IMR-90 (cell line): ENCODE data around the gene TPSAB1. TPM values are rescaled to one million over a fixed set of nuclear protein-coding genes. Genes with fewer than 3 reads are reported as not detected.

Experiments
- ATAC-seq: fragments of 200-7000 bp; cut with Tn5 transposase; 2 replicates; pipeline ENCODE4 v1.9.1; 2020; ENCODE audit warnings: low read depth, mild to moderate bottlenecking, moderate library complexity
- BruUV-seq: library from RNA; stranded (reverse); fragments of 400-500 nt; replicated peaks from 2 replicates; lab custom pipeline; 2021; lab: Mats Ljungman, UMichigan
- CTCF ChIA-PET: fragments of 300-600 bp; formaldehyde crosslinking; extraction: SDS; loops from one replicate; lab custom pipeline; 2021; ENCODE audit warnings: antibody characterized with exemption; lab: Yijun Ruan, JAX
- POLR2A ChIA-PET: fragments of 300-600 bp; sonication (Branson Sonifier 250); formaldehyde crosslinking; loops from one replicate; lab custom pipeline; 2022; ENCODE audit warnings: antibody characterized with exemption; ENCODE audit not compliant: unreplicated experiment; lab: Charles Lee
- DNase-seq: peaks from one replicate; pipeline ENCODE4 v3.0.0; 2013
- H2AFZ ChIP-seq: replicated peaks from 2 replicates; pipeline ENCODE3; 2013; ENCODE audit warnings: low read length, mild to moderate bottlenecking; ENCODE audit not compliant: poor library complexity
- H2AK5ac ChIP-seq: 2 replicates; pipeline ENCODE4 v1.6.1; 2013; ENCODE audit warnings: low read depth, low read length, inconsistent platforms
- H2AK9ac ChIP-seq: replicated peaks from 2 replicates; pipeline ENCODE3; 2013; ENCODE audit warnings: mild to moderate bottlenecking, low read depth, low read length, moderate library complexity; ENCODE audit not compliant: poor library complexity
- H2BK120ac ChIP-seq: 2 replicates; pipeline ENCODE4 v1.6.1; 2013; ENCODE audit warnings: low read depth, low read length, inconsistent platforms
- H2BK15ac ChIP-seq: 3 replicates; pipeline ENCODE4 v1.6.1; 2013; ENCODE audit warnings: low read depth, low read length, inconsistent platforms
- H2BK20ac ChIP-seq: 2 replicates; pipeline ENCODE4 v1.6.1; 2013; ENCODE audit warnings: low read depth, mild to moderate bottlenecking, inconsistent platforms, low read length, moderate library complexity
- H2BK5ac ChIP-seq: 2 replicates; pipeline ENCODE4 v1.6.1; 2013; ENCODE audit warnings: mild to moderate bottlenecking, low read depth, low read length, inconsistent platforms; ENCODE audit not compliant: poor library complexity, severe bottlenecking
- H3K14ac ChIP-seq: replicated peaks from 2 replicates; pipeline ENCODE4 v1.6.1; 2013; ENCODE audit warnings: low read depth, low read length, inconsistent platforms
- H3K18ac ChIP-seq: 2 replicates; pipeline ENCODE4 v1.6.1; 2013; ENCODE audit warnings: low read depth, low read length, control low read depth
- H3K23ac ChIP-seq: 2 replicates; pipeline ENCODE4 v1.6.1; 2013; ENCODE audit warnings: low read depth, low read length, inconsistent platforms
- H3K27ac ChIP-seq: 2 replicates; pipeline ENCODE4 v1.5.1; 2013; ENCODE audit warnings: mild to moderate bottlenecking, control low read depth, low read length; ENCODE audit not compliant: insufficient read depth
- H3K27me3 ChIP-seq: 2 replicates; pipeline ENCODE4 v1.6.1; 2013; ENCODE audit warnings: low read length; ENCODE audit not compliant: control insufficient read depth, insufficient read depth
- H3K36me3 ChIP-seq: 2 replicates; pipeline ENCODE4 v1.6.1; 2013; ENCODE audit warnings: low read length, mixed read lengths; ENCODE audit not compliant: control insufficient read depth, insufficient read depth
- H3K4ac ChIP-seq: 2 replicates; pipeline ENCODE4 v1.6.1; 2013; ENCODE audit warnings: low read depth, low read length, inconsistent platforms
- H3K4me1 ChIP-seq: 2 replicates; pipeline ENCODE4 v1.6.1; 2013; ENCODE audit warnings: low read length, mixed read lengths; ENCODE audit not compliant: control insufficient read depth, insufficient read depth
- H3K4me2 ChIP-seq: 2 replicates; pipeline ENCODE4 v1.6.1; 2013; ENCODE audit warnings: low read depth, mild to moderate bottlenecking, control low read depth, low read length, moderate library complexity
- H3K4me3 ChIP-seq: 2 replicates; pipeline ENCODE4 v1.5.1; 2013; ENCODE audit warnings: low read depth, mild to moderate bottlenecking, control low read depth, low read length, moderate library complexity; ENCODE audit not compliant: insufficient read depth
- H3K56ac ChIP-seq: 2 replicates; pipeline ENCODE4 v1.6.1; 2013; ENCODE audit warnings: low read length, inconsistent platforms; ENCODE audit not compliant: insufficient read depth; ENCODE audit errors: extremely low read depth
- H3K79me1 ChIP-seq, 2 experiments: 2 replicates each; pipeline ENCODE4 v1.6.1; 2013; ENCODE audit warnings: low read length in 2 of 2, inconsistent platforms in 1 of 2, low read depth in 1 of 2
- H3K9ac ChIP-seq: 2 replicates; pipeline ENCODE4 v1.6.1; 2013; ENCODE audit warnings: low read depth, low read length, control low read depth
- H3K9me1 ChIP-seq: 2 replicates; pipeline ENCODE4 v1.6.1; 2013; ENCODE audit warnings: low read length, inconsistent platforms; ENCODE audit not compliant: insufficient read depth
- H3K9me3 ChIP-seq: 2 replicates; pipeline ENCODE4 v1.6.1; 2013; ENCODE audit warnings: low read length; ENCODE audit not compliant: control insufficient read depth, insufficient read depth
- H4K20me1 ChIP-seq: 2 replicates; pipeline ENCODE4 v1.6.1; 2013; ENCODE audit warnings: low read length, inconsistent platforms; ENCODE audit not compliant: insufficient read depth
- H4K5ac ChIP-seq: 2 replicates; pipeline ENCODE4 v1.6.1; 2013; ENCODE audit warnings: mild to moderate bottlenecking, low read depth, low read length, control low read depth
- H4K8ac ChIP-seq, 2 experiments: 2 replicates each; pipeline ENCODE4 v1.6.1; 2013; ENCODE audit warnings: low read depth in 2 of 2, low read length in 2 of 2, control low read depth in 1 of 2, inconsistent platforms in 1 of 2
- H4K91ac ChIP-seq: 2 replicates; pipeline ENCODE4 v1.6.1; 2013; ENCODE audit warnings: low read depth, low read length, inconsistent platforms; ENCODE audit not compliant: insufficient read depth
- CEBPB ChIP-seq: IDR thresholded peaks from 2 replicates; pipeline ENCODE4 v1.6.1; 2012; ENCODE audit warnings: low read depth, low read length, improper control_type of control experiment
- CHD1 ChIP-seq: IDR thresholded peaks from 2 replicates; pipeline ENCODE4 v1.6.1; 2012; ENCODE audit warnings: low read depth, low read length, improper control_type of control experiment
- FOS ChIP-seq: fragments of 150-350 bp; IDR thresholded peaks from 2 replicates; pipeline ENCODE4 v1.6.1; 2016; ENCODE audit warnings: low read depth, low read length
- MAFK ChIP-seq: IDR thresholded peaks from 2 replicates; pipeline ENCODE4 v1.6.1; 2012; ENCODE audit warnings: low read depth, low read length, improper control_type of control experiment
- MAZ ChIP-seq: IDR thresholded peaks from 2 replicates; pipeline ENCODE4 v1.6.1; 2012; ENCODE audit warnings: low read depth, mild to moderate bottlenecking, low read length, improper control_type of control experiment, moderate library complexity, borderline replicate concordance
- NFE2L2 ChIP-seq: fragments of 150-350 bp; IDR thresholded peaks from 2 replicates; pipeline ENCODE4 v1.6.1; 2016; ENCODE audit warnings: low read depth, mild to moderate bottlenecking, low read length
- POLR2A ChIP-seq: IDR thresholded peaks from 2 replicates; pipeline ENCODE4 v1.6.1; 2012; ENCODE audit warnings: mild to moderate bottlenecking, low read depth, low read length
- RAD21 ChIP-seq: IDR thresholded peaks from 2 replicates; pipeline ENCODE4 v1.6.1; 2012; ENCODE audit warnings: low read length, improper control_type of control experiment
- RFX5 ChIP-seq: IDR thresholded peaks from 2 replicates; pipeline ENCODE4 v1.8.0; 2012; ENCODE audit warnings: low read depth, mild to moderate bottlenecking, low read length, moderate library complexity
- WGBS, 2 experiments: methylation state at CpG; one replicate each; pipeline versions ENCODE4 v1.1.5 to v1.1.7; 2013; ENCODE audit warnings: missing lambda C conversion rate in 2 of 2; ENCODE audit not compliant: insufficient read length in 1 of 2; ENCODE audit errors: extremely low coverage in 2 of 2; 5-methylcytosine and 5-hydroxymethylcytosine counted together
- dilution Hi-C: fragments of 300-500 bp; cut with HindIII; formaldehyde crosslinking; loops from one replicate; pipeline ENCODE4 v1.14.3; 2018; ENCODE audit warnings: low sequenced_read_pairs; ENCODE audit not compliant: unreplicated experiment
- in situ Hi-C: fragments of 300-500 bp; cut with MboI; formaldehyde crosslinking; loops from 3 replicates; pipeline ENCODE4 v1.14.3; 2019; ENCODE audit warnings: low sequenced_read_pairs, inconsistent platforms, mixed read lengths
- intact Hi-C: fragments of 100-400 bp; cut with micrococcal nuclease; formaldehyde crosslinking; loops from 2 replicates; pipeline ENCODE4 v1.10.0; 2022
- polyA plus RNA-seq, 3 experiments: library from polyadenylated mRNA; depleted of rRNA; stranded (reverse); fragments of >200 nt; gene quantifications; 2 replicates each; pipeline ENCODE4 v1.2.3, GENCODE V29; 2012; ENCODE audit warnings: low replicate concordance in 1 of 3
- total RNA-seq: library from RNA; depleted of rRNA; stranded (reverse); fragments of >200 nt; gene quantifications from 2 replicates; pipeline ENCODE4 v1.2.3, GENCODE V29; 2012
- TF ChIP-seq, protein P1 (sequence below): conservative IDR thresholded peaks from 2 replicates; pipeline ENCODE4 v1.5.1; 2012; ENCODE audit warnings: mild to moderate bottlenecking, low read depth, low read length, improper control_type of control experiment
- TF ChIP-seq, protein P2 (sequence below): fragments of 150-350 bp; IDR thresholded peaks from 2 replicates; pipeline ENCODE4 v1.6.1; 2016; ENCODE audit warnings: low read depth, mild to moderate bottlenecking, low read length, moderate library complexity, borderline replicate concordance

The TPSAB1 gene
- total and polyA plus RNA-seq, 2 of the 4 experiments (the other 2 are of a cell fraction): not detected

DNA sequence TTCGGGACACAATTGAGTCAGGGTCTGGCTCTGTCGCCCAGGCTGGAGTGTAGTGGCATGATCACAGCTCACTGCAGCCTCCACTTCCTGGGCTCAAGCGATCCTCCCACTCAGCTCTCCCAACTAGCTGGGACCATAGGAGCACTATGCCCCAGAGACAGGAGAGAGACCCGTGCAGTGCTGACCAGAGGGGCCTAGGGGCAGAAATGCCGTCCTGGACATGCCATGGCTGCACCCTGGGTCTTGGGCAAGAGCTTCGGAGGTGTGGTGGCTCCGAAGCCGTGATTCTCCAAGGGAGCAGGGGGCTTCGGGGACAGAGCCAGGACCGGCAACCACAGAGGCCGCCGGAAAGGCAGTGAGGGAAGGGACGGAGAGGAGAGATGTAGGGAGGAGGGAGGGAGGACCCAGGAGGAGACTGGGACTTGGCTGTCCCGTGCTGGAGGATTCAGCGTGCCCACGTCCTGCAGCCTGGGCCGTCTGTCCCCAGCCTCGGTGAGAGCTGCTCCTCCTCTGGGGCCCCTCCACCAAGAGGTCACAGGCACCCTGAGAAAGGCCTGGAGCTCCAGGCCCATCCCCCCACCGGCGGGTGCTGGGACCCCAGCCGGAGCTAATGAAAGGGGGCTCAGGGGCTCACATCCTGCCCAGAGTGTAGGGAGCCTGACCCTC is 37.2 kb downstream of the TPSAB1 start:
- no peak overlapping the region for H3K4me3 ChIP-seq
- CTCF ChIA-PET: no interaction called here
- TF ChIP-seq MAZ: no peak
- no peak for TF ChIP-seq CHD1
- no peak for TF ChIP-seq POLR2A
- no peak for TF ChIP-seq RAD21
- TF ChIP-seq MAFK: no peak
- TF ChIP-seq, protein P1, sequence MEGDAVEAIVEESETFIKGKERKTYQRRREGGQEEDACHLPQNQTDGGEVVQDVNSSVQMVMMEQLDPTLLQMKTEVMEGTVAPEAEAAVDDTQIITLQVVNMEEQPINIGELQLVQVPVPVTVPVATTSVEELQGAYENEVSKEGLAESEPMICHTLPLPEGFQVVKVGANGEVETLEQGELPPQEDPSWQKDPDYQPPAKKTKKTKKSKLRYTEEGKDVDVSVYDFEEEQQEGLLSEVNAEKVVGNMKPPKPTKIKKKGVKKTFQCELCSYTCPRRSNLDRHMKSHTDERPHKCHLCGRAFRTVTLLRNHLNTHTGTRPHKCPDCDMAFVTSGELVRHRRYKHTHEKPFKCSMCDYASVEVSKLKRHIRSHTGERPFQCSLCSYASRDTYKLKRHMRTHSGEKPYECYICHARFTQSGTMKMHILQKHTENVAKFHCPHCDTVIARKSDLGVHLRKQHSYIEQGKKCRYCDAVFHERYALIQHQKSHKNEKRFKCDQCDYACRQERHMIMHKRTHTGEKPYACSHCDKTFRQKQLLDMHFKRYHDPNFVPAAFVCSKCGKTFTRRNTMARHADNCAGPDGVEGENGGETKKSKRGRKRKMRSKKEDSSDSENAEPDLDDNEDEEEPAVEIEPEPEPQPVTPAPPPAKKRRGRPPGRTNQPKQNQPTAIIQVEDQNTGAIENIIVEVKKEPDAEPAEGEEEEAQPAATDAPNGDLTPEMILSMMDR: no peak
- TF ChIP-seq CEBPB: no peak
- TF ChIP-seq NFE2L2: no peak
- TF ChIP-seq, protein P2, sequence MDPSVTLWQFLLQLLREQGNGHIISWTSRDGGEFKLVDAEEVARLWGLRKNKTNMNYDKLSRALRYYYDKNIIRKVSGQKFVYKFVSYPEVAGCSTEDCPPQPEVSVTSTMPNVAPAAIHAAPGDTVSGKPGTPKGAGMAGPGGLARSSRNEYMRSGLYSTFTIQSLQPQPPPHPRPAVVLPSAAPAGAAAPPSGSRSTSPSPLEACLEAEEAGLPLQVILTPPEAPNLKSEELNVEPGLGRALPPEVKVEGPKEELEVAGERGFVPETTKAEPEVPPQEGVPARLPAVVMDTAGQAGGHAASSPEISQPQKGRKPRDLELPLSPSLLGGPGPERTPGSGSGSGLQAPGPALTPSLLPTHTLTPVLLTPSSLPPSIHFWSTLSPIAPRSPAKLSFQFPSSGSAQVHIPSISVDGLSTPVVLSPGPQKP: no peak
- no peak for TF ChIP-seq FOS
- no peak for TF ChIP-seq RFX5
- 31% methylated on average over 8 of the region's 21 CpGs; no CpG with 5 or more reads in 1 of the 2 experiments for WGBS, 2 experiments
- DNase-seq (no peak), ATAC-seq (no peak)
- no peak overlapping the region for H2AK9ac ChIP-seq
- H2AFZ ChIP-seq: no peak overlapping the region
- H3K56ac ChIP-seq: no peak overlapping the region
- H4K5ac ChIP-seq: no peak overlapping the region
- H3K18ac ChIP-seq: no peak overlapping the region
- no peak overlapping the region for H2BK120ac ChIP-seq
- no peak overlapping the region for H4K91ac ChIP-seq
- no peak overlapping the region for H2BK5ac ChIP-seq
- POLR2A ChIA-PET: no interaction called here
- no peak overlapping the region for H4K8ac ChIP-seq
- H4K20me1 ChIP-seq: no peaks in the 10 kb centered on the region
- H3K14ac ChIP-seq: no peak overlapping the region
- BruUV-seq: no TSS peak
- no peak overlapping the region for H3K4me2 ChIP-seq
- dilution Hi-C loops: no loop called here
- no peak overlapping the region for H2AK5ac ChIP-seq
- no peak overlapping the region for H3K9ac ChIP-seq
- in situ Hi-C loops: no loop called here
- no peak overlapping the region for H3K23ac ChIP-seq
- no peak overlapping the region for H2BK15ac ChIP-seq
- no peak overlapping the region for H3K4ac ChIP-seq
- H3K4me1 ChIP-seq: no peaks in the 10 kb centered on the region
- H3K9me1 ChIP-seq: no peaks in the 10 kb centered on the region
- no peaks in the 10 kb centered on the region for H3K79me1 ChIP-seq
- intact Hi-C loops: no loop called here
- no peak overlapping the region for H3K27ac ChIP-seq
- H3K27me3 ChIP-seq: peaks cover 57% of the 10 kb centered on the region
- peaks cover 2% of the 10 kb centered on the region; the same call in 1 of the 2 replicates for H3K9me3 ChIP-seq
- no peaks in the 10 kb centered on the region for H3K36me3 ChIP-seq
- H2BK20ac ChIP-seq: no peak overlapping the region
